Lower lobe of right lung (tissue), 2 donors: ENCODE results near the gene RPL7A. TPM values are rescaled to one million over a fixed set of nuclear protein-coding genes. Genes with fewer than 3 reads are reported as not detected.

Experiments used
- ATAC-seq, 2 donors: fragments of 200-7000 bp; cut with Tn5 transposase; one replicate each; pipeline ENCODE4 v1.9.1; 2020 to 2022; ENCODE audit warnings: mild to moderate bottlenecking in 2 of 2, moderate library complexity in 2 of 2
- DNase-seq: peaks from one replicate; pipeline ENCODE4 v3.0.0-alpha.2; 2020
- H3K27ac ChIP-seq: fragments of 200-600 bp; one replicate; pipeline ENCODE4 v1.8.0; 2022
- H3K27me3 ChIP-seq: fragments of 200-600 bp; one replicate; pipeline ENCODE4 v1.8.0; 2022; ENCODE audit warnings: low read depth
- H3K36me3 ChIP-seq: fragments of 200-600 bp; one replicate; pipeline ENCODE4 v1.8.0; 2022; ENCODE audit warnings: mild to moderate bottlenecking
- H3K4me1 ChIP-seq: fragments of 200-600 bp; one replicate; pipeline ENCODE4 v1.8.0; 2022
- H3K4me3 ChIP-seq: fragments of 200-600 bp; one replicate; pipeline ENCODE4 v1.8.0; 2022; ENCODE audit warnings: mild to moderate bottlenecking
- H3K9me3 ChIP-seq: fragments of 200-600 bp; one replicate; pipeline ENCODE4 v1.8.0; 2022
- intact Hi-C: fragments of 100-400 bp; cut with DNase I; formaldehyde crosslinking; loops from one replicate; pipeline ENCODE4 v1.11.0; 2022
- total RNA-seq: library from RNA; stranded (reverse); fragmentation: NEBNext Ultra II Directional; extraction: Animal tissue kit (Norgen Biotek cat#: 25700); gene quantifications from one replicate; pipeline ENCODE4 v1.2.1, GENCODE V29; 2021
- TF ChIP-seq, protein P1 (sequence below): fragments of 200-600 bp; IDR thresholded peaks from one replicate; pipeline ENCODE4 v1.8.0; 2022; ENCODE audit warnings: antibody characterized with exemption, mild to moderate bottlenecking
- donor health status: DM: no; HTN: yes; CAD: no; lungs with severe emphysema.

The RPL7A gene
- total RNA-seq, 1 donor from 2014 or later, result 1,397 TPM

DNA sequence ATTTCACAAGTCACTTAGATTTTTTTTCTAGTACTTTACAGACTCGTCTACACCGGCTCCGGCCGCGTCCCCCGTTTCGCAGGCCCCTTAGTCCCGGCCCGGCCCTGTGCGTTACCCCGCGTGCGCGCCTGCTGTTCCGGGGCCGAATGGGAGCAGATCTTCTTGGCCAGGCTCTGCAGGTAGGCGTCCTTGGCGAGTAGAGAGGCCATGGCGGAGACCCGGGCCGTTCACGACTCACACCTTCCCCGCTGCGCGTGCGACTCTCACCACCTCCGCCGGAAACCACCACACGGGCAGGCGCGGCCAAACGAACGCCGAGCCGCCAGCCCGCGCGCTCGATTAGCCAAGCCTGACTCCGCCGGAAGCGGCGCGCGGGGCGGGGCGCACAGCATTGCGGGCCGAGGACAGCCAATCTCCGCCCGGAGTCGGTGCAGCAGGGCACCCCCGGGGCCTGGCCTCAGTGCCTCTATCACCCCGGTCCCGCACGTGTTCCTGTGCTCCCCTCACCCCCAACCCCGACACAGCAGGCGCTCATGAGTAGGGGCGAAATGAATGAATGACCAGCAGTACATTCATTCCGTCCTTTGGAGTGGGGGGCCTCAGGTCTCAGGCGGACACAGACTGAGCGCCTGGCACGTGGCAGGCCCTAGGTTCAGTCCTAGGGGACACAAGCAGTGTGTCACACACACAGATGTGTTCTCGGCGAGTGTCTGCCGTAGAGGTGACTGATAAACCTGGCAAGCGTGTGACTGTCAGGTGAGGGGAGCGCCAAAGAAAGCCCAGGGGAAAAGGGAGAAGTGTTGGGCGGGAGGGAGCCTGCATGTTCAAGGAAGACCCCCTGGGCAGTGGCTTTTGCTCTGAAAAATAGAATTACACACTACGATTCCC is 11.8 kb upstream of the RPL7A start, which contains the start of gene SURF6:
TSS of gene SURF6 (minus strand) at position 265 of the 888 bp plus-strand sequence. CDS start at position 209, 56 bp downstream.
- H3K27me3 ChIP-seq, result no peaks in the 10 kb centered on the region
- no peaks in the 10 kb centered on the region for H3K9me3 ChIP-seq
- H3K36me3 ChIP-seq, result peaks cover 60% of the 10 kb centered on the region
- peak; percentile 95 for DNase-seq
- peak within 1 kb of the TSS; percentile 83 for H3K27ac ChIP-seq
- H3K4me3 ChIP-seq, result peak within 1 kb of the TSS; percentile 97
- intact Hi-C loops, result no loop called here
- TF ChIP-seq, protein P1, sequence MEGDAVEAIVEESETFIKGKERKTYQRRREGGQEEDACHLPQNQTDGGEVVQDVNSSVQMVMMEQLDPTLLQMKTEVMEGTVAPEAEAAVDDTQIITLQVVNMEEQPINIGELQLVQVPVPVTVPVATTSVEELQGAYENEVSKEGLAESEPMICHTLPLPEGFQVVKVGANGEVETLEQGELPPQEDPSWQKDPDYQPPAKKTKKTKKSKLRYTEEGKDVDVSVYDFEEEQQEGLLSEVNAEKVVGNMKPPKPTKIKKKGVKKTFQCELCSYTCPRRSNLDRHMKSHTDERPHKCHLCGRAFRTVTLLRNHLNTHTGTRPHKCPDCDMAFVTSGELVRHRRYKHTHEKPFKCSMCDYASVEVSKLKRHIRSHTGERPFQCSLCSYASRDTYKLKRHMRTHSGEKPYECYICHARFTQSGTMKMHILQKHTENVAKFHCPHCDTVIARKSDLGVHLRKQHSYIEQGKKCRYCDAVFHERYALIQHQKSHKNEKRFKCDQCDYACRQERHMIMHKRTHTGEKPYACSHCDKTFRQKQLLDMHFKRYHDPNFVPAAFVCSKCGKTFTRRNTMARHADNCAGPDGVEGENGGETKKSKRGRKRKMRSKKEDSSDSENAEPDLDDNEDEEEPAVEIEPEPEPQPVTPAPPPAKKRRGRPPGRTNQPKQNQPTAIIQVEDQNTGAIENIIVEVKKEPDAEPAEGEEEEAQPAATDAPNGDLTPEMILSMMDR, result no peak
- peak; percentile 96 to 97 for ATAC-seq
- H3K4me1 ChIP-seq, result peaks cover 28% of the 10 kb centered on the region

DNA sequence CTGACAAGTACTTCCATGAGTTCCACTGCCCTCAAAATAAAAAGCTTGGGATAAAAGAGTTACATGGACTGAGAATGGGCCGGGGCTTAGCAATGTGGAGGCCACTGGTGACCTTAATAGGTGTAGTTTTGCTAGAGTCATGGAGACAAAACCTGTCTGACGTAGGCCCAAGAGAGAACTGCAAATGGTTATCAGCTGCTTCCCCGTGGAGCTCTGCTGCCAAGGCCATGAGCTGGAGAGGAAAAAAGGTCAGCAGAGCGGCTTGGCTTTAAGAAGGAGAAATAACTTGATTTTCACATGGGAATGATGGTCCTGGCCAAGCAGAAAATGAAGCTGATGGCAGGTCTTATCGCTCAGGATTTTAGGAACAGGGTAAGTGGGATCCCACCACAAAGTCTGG is 8.4 kb upstream of the RPL7A start:
- no peaks in the 10 kb centered on the region for H3K27me3 ChIP-seq
- TF ChIP-seq, protein P1, result no peak
- H3K4me1 ChIP-seq, result peaks cover 34% of the 10 kb centered on the region
- H3K36me3 ChIP-seq, result peaks cover 60% of the 10 kb centered on the region
- H3K4me3 ChIP-seq, result no peak overlapping the region
- ATAC-seq, result no peak
- no peak for DNase-seq
- no peaks in the 10 kb centered on the region for H3K9me3 ChIP-seq
- intact Hi-C loops, result no loop called here
- H3K27ac ChIP-seq, result no peak overlapping the region

DNA sequence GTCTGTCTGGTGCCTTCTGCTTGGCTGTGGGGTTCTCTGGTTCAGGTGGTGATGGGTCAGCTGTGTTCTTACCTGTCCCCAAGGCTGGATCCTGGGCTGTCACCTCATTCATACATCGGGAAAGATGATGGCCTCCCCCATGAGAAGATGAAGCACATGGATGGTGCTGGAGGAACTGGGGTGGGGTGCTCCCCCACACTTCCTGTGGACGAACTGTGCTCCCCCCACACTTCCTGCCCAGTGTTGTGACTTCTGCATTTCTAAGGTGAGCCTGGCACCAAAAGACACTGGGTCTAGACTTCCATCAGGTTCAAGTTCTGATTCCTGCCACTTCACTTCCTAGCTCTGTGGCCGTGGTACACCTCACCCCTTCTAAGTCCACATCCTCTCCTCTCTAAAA is 7.8 kb upstream of the RPL7A start:
- Histone ChIP-seq H3K27me3 (no peaks in the 10 kb centered on the region), H3K9me3 (no peaks in the 10 kb centered on the region), H3K27ac (peak overlapping the region; percentile 67), H3K4me3 (peak overlapping the region; percentile 7), H3K36me3 (peaks cover 65% of the 10 kb centered on the region), H3K4me1 (peaks cover 28% of the 10 kb centered on the region)
- ATAC-seq (no peak), DNase-seq (no peak)
- intact Hi-C loops, result no loop called here
- TF ChIP-seq, protein P1, result no peak

DNA sequence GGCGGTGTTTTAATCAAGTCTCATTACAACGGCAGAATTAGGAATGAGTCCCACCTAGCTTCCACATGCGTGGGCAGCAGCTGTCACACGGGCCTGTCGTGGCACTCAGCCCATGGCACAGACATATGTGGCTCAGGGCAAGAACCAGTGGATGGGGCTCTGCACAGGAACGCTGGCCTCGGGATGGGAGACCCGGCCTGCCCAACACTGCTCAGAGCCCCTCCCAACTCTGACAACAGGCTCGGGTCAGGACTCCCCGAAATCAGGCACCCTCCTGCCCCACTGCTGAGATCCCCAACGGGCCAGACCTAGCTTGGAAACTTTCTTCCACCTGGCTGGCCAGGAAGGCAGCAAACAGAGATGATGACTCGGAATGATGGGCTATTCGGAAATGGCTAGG is 7.1 kb upstream of the RPL7A start:
- Histone ChIP-seq H3K27ac (peak overlapping the region; percentile 67), H3K4me3 (peak overlapping the region; percentile 7)
- intact Hi-C loops, result no loop called here

DNA sequence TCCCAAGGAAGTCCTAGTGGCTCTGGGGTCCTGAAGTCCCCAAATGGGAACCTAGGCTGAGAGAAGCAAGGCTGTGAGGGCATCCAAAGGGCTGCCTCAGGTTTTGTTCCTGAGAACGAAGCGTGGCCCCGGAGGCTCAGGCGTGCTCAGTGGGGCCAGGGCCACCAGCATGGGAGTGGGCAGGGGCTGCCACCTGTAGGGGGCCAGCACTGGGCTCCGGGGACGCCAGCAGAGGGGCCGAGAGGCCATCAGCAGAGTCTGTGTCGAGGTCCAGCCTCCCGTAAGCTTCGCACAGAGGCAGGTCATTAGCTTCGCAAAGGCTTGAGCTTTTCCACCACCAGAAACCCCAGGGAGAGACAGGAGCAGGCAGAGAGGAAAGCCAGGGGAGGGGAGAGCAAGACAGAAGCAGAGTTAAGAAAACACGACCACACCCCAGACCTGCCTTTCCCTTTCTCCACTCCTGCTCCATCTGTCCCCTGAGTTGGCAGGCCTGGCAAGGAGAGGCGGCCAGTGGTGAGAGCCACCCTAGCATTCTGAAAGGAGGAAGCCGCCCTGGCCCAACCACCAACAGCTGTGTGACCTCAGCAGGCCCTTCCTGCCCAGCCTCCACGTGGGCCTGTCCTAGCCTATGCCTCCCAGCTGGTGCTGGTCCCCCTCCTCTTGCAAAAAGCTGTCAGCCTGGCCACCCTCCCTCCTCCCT is 6.5 kb upstream of the RPL7A start:
- peak overlapping the region; percentile 7 for H3K4me3 ChIP-seq
- peaks cover 27% of the 10 kb centered on the region for H3K4me1 ChIP-seq
- peak overlapping the region; percentile 67 for H3K27ac ChIP-seq
- ATAC-seq, result peak; percentile 72 to 80
- intact Hi-C loops, result no loop called here
- H3K9me3 ChIP-seq, result no peaks in the 10 kb centered on the region
- peaks cover 76% of the 10 kb centered on the region for H3K36me3 ChIP-seq
- DNase-seq, result peak; percentile 83
- TF ChIP-seq, protein P1, result no peak
- no peaks in the 10 kb centered on the region for H3K27me3 ChIP-seq

More for the DNA sequence above, 7.1 kb upstream of the RPL7A start:
- ATAC-seq, result no peak
- DNase-seq, result no peak
- H3K36me3 ChIP-seq, result peaks cover 72% of the 10 kb centered on the region
- peaks cover 25% of the 10 kb centered on the region for H3K4me1 ChIP-seq
- TF ChIP-seq, protein P1, result no peak
- H3K9me3 ChIP-seq, result no peaks in the 10 kb centered on the region
- no peaks in the 10 kb centered on the region for H3K27me3 ChIP-seq
